Nucleus accumbens (tissue), 56 donors: Measurements from ENCODE around the gene SDHA.
"Not testable (repeated sequence)": the region's sequence is repeated elsewhere in the genome, so short reads cannot be mapped to it uniquely, and the experiment has no call there.

Experiments
- DNase-seq, 56 donors: peaks; one replicate each; lab custom pipeline; 2025; lab: John Stamatoyannopoulos, UW

SDHA gene

GRCh38 chr5:218457-219291 is 554 bp downstream of the SDHA start:
- peak in 15 of 56 donors; percentile 9 to 61 (median 42) for DNase-seq

GRCh38 chr5:219460-219863 is 1.3 kb downstream of the SDHA start:
- peak in 2 of 56 donors; percentile 4 to 9 for DNase-seq

GRCh38 chr5:219991-220390 is 1.9 kb downstream of the SDHA start:
- no peak for DNase-seq

- DNase-seq, result not testable (repeated sequence)
These were observed 5.0 kb downstream of the SDHA start for GRCh38 chr5:222951-223715.

GRCh38 chr5:223791-224190 is 5.7 kb downstream of the SDHA start:
- DNase-seq, result no peak

GRCh38 chr5:225334-225733 is 7.2 kb downstream of the SDHA start:
- no peak for DNase-seq

GRCh38 chr5:227375-227774 is 9.3 kb downstream of the SDHA start:
- peak in 13 of 56 donors; percentile 2 to 52 (median 12) for DNase-seq

GRCh38 chr5:228886-229285 is 10.8 kb downstream of the SDHA start:
- no peak for DNase-seq

GRCh38 chr5:230711-231110 is 12.6 kb downstream of the SDHA start:
- DNase-seq, result no peak

- DNase-seq, result peak in 18 of 56 donors; percentile 2 to 57 (median 26)
These were observed 13.5 kb downstream of the SDHA start for GRCh38 chr5:231661-232060.

- DNase-seq, result not testable (repeated sequence)
These were observed 15.3 kb downstream of the SDHA start for GRCh38 chr5:233426-233825.

GRCh38 chr5:234450-234849 is 16.3 kb downstream of the SDHA start:
- DNase-seq, result no peak

GRCh38 chr5:235527-235926 is 17.4 kb downstream of the SDHA start:
- DNase-seq, result peak in 12 of 56 donors; percentile 2 to 44 (median 16)

GRCh38 chr5:237931-238330 is 19.8 kb downstream of the SDHA start:
- peak in 15 of 56 donors; percentile 2 to 64 (median 10) for DNase-seq

GRCh38 chr5:240550-240949 is 22.4 kb downstream of the SDHA start:
- not testable (repeated sequence) for DNase-seq

- not testable (repeated sequence) for DNase-seq
These were observed 23.0 kb downstream of the SDHA start for GRCh38 chr5:241045-241669.

- not testable (repeated sequence) for DNase-seq
These were observed 25.7 kb downstream of the SDHA start for GRCh38 chr5:243683-244367.

- DNase-seq, result not testable (repeated sequence)
These were observed 27.6 kb downstream of the SDHA start for GRCh38 chr5:245717-246116.

- DNase-seq, result not testable (repeated sequence)
These were observed 32.3 kb downstream of the SDHA start for GRCh38 chr5:250396-250795.

- not testable (repeated sequence) for DNase-seq
These were observed 32.9 kb downstream of the SDHA start for GRCh38 chr5:251016-251415.
